Activated CD8-positive, alpha-beta T cell treated with anti-CD3 and anti-CD28 coated beads for 36 hours (primary cell): Measurements from ENCODE around the gene PDIA5. TPM values are rescaled to one million over a fixed set of nuclear protein-coding genes. Genes with fewer than 3 reads are reported as not detected.

ENCODE experiments used
- ATAC-seq: fragments of 200-7000 bp; cut with Tn5 transposase; one replicate; pipeline ENCODE4 v1.10.0; 2021; ENCODE audit warnings: mild to moderate bottlenecking, moderate library complexity
- CTCF ChIA-PET: fragments of 350-600 bp; sonication (Branson Sonifier 250); formaldehyde crosslinking; loops from one replicate; lab custom pipeline; 2021; ENCODE audit warnings: antibody characterized with exemption; lab: Charles Lee
- POLR2A ChIA-PET: fragments of 350-600 bp; sonication (Branson Sonifier 250); formaldehyde crosslinking; loops from one replicate; lab custom pipeline; 2021; ENCODE audit warnings: antibody characterized with exemption; lab: Charles Lee
- DNase-seq: peaks from one replicate; pipeline ENCODE4 v3.0.0-alpha.2; 2020
- H3K27ac Mint-ChIP-seq: one replicate; pipeline ENCODE4 v1.8.0; 2021; ENCODE audit warnings: mild to moderate bottlenecking, mixed read lengths
- H3K27me3 Mint-ChIP-seq: one replicate; pipeline ENCODE4 v1.8.0; 2021; ENCODE audit warnings: mixed read lengths
- H3K36me3 Mint-ChIP-seq: one replicate; pipeline ENCODE4 v1.8.0; 2021; ENCODE audit warnings: low read depth, mixed read lengths
- H3K4me1 Mint-ChIP-seq: one replicate; pipeline ENCODE4 v1.8.0; 2021; ENCODE audit warnings: low read depth, mixed read lengths
- H3K4me3 Mint-ChIP-seq: one replicate; pipeline ENCODE4 v1.8.0; 2021; ENCODE audit warnings: mild to moderate bottlenecking, moderate library complexity, mixed read lengths
- H3K9me3 Mint-ChIP-seq: one replicate; pipeline ENCODE4 v1.8.0; 2021; ENCODE audit warnings: mixed read lengths
- CTCF ChIP-seq: fragments of 200-600 bp; IDR thresholded peaks from one replicate; pipeline ENCODE4 v1.8.0; 2022; ENCODE audit warnings: antibody characterized with exemption, mild to moderate bottlenecking
- intact Hi-C: fragments of 100-400 bp; cut with micrococcal nuclease; formaldehyde crosslinking; loops from one replicate; pipeline ENCODE4 v1.10.0; 2022
- total RNA-seq, 2 experiments: library from RNA; stranded (reverse); gene quantifications; one replicate each; pipeline ENCODE4 v1.2.3, GENCODE V29; 2021

The PDIA5 gene
- 10 to 100 TPM; 17.9 to 19.0 TPM for total RNA-seq

GRCh38 chr3:123066896-123067688 lies at the start of gene PDIA5:
TSS of gene PDIA5 (plus strand) at chr3:123067025. CDS start at chr3:123067165, 140 bp downstream.
- DNase-seq (peak; percentile 83), ATAC-seq (peak; percentile 82)
- Mint-ChIP-seq H3K4me3 (peak within 1 kb of the TSS; percentile 81), H3K27ac (peak within 1 kb of the TSS; percentile 35), H3K4me1 (peaks cover 36% of the 10 kb centered on the region), H3K36me3 (peaks cover 7% of the 10 kb centered on the region), H3K9me3 (no peaks in the 10 kb centered on the region), H3K27me3 (no peaks in the 10 kb centered on the region)
- intact Hi-C loops: no loop called here
- ChIA-PET POLR2A (interaction anchor here (0.5 to 1.9 kb wide), 10 partner anchors 8 to 520 kb away, joined by 3 to 16 read pairs (median 3); no protein-coding TSS in a partner anchor), CTCF (interaction anchor here (1.0 to 1.4 kb wide), 4 partner anchors 10 to 39 kb away, joined by 3 to 5 read pairs (median 4); no protein-coding TSS in a partner anchor)
- TF ChIP-seq CTCF: no peak

GRCh38 chr3:123018683-123019082 lies 48.1 kb upstream of the PDIA5 start:
- H3K27ac Mint-ChIP-seq: no peak overlapping the region
- no peaks in the 10 kb centered on the region for H3K4me1 Mint-ChIP-seq
- no peak for ATAC-seq
- H3K27me3 Mint-ChIP-seq: peaks cover 31% of the 10 kb centered on the region
- intact Hi-C loops: no loop called here
- H3K4me3 Mint-ChIP-seq: no peak overlapping the region
- no peak for DNase-seq
- ChIA-PET CTCF (no interaction called here), POLR2A (no interaction called here)
- no peaks in the 10 kb centered on the region for H3K36me3 Mint-ChIP-seq
- H3K9me3 Mint-ChIP-seq: no peaks in the 10 kb centered on the region
- no peak for TF ChIP-seq CTCF

DNA sequence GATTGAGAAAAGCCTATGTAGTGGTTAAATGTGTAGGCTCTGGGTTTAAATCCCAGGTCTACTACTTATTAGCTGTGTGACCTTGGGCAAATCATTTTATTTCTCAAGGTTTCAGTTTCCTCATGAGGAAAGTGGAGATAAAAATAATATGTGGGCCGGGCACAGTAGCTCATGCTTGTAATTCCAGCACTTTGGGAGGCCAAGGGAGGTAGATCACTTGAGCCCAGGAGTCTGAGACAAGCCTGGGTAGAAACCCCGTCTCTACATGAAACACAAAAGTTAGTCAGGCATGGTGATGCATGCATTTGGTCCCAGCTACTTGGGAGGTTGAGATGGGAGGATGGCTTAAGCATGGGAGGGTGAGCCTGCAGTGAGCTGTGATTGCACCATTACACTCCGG lies 47.7 kb upstream of the PDIA5 start:
- intact Hi-C loops: no loop called here
- Mint-ChIP-seq H3K4me3 (no peak overlapping the region), H3K27ac (no peak overlapping the region), H3K36me3 (no peaks in the 10 kb centered on the region), H3K4me1 (no peaks in the 10 kb centered on the region), H3K27me3 (peaks cover 35% of the 10 kb centered on the region), H3K9me3 (no peaks in the 10 kb centered on the region)
- DNase-seq: no peak
- TF ChIP-seq CTCF: no peak
- ChIA-PET POLR2A (no interaction called here), CTCF (no interaction called here)
- no peak for ATAC-seq

GRCh38 chr3:123019591-123019990 lies 47.2 kb upstream of the PDIA5 start:
- ATAC-seq: no peak
- H3K27me3 Mint-ChIP-seq: peaks cover 39% of the 10 kb centered on the region
- H3K36me3 Mint-ChIP-seq: no peaks in the 10 kb centered on the region
- no peak overlapping the region for H3K27ac Mint-ChIP-seq
- TF ChIP-seq CTCF: no peak
- POLR2A ChIA-PET: no interaction called here
- CTCF ChIA-PET: no interaction called here
- intact Hi-C loops: no loop called here
- no peak for DNase-seq
- H3K4me1 Mint-ChIP-seq: no peaks in the 10 kb centered on the region
- no peak overlapping the region for H3K4me3 Mint-ChIP-seq
- no peaks in the 10 kb centered on the region for H3K9me3 Mint-ChIP-seq

GRCh38 chr3:123020709-123021108 lies 46.1 kb upstream of the PDIA5 start:
- no peaks in the 10 kb centered on the region for H3K36me3 Mint-ChIP-seq
- intact Hi-C loops: loop anchor here (10.0 kb wide), 2 partner anchors 76 to 266 kb away; no protein-coding TSS in a partner anchor
- POLR2A ChIA-PET: interaction anchor here (1.0 kb wide), 1 partner anchor 46 kb away, joined by 3 read pairs; the partner anchor contains the start of gene PDIA5
- CTCF ChIA-PET: no interaction called here
- ATAC-seq (no peak), DNase-seq (no peak)
- no peak for TF ChIP-seq CTCF
- H3K27ac Mint-ChIP-seq: no peak overlapping the region
- no peaks in the 10 kb centered on the region for H3K9me3 Mint-ChIP-seq
- H3K4me3 Mint-ChIP-seq: no peak overlapping the region
- H3K4me1 Mint-ChIP-seq: peaks cover under 1% of the 10 kb centered on the region
- H3K27me3 Mint-ChIP-seq: peaks cover 50% of the 10 kb centered on the region
